SJCRH30 (cell line): ENCODE measurements around the gene KDM6A. TPM values are rescaled to one million over a fixed set of nuclear protein-coding genes. Genes with fewer than 3 reads are reported as not detected.
"Not testable (repeated sequence)": the region's sequence is repeated elsewhere in the genome, so short reads cannot be mapped to it uniquely, and the experiment has no call there.

Experiments used
- DNase-seq, 2 experiments: peaks; one replicate each; pipeline ENCODE4 v3.0.0-alpha.2; 2015 to 2020
- H3K27ac ChIP-seq: fragments of 250-450 bp; sonication (Bioruptor Pico); 2 replicates; pipeline ENCODE4 v1.5.1; 2020; ENCODE audit warnings: mild to moderate bottlenecking, moderate library complexity
- H3K27me3 ChIP-seq: fragments of 250-450 bp; sonication (Bioruptor Pico); 2 replicates; pipeline ENCODE4 v1.5.1; 2020; ENCODE audit warnings: mild to moderate bottlenecking, moderate library complexity
- H3K36me3 ChIP-seq: fragments of 250-450 bp; sonication (Bioruptor Pico); 2 replicates; pipeline ENCODE4 v1.5.1; 2020; ENCODE audit warnings: mild to moderate bottlenecking, moderate library complexity
- H3K4me1 ChIP-seq: fragments of 250-450 bp; sonication (Bioruptor Pico); 2 replicates; pipeline ENCODE4 v1.5.1; 2020; ENCODE audit warnings: mild to moderate bottlenecking, moderate library complexity
- H3K4me3 ChIP-seq: fragments of 250-450 bp; sonication (Bioruptor Pico); 2 replicates; pipeline ENCODE4 v1.5.1; 2020; ENCODE audit warnings: mild to moderate bottlenecking, moderate library complexity
- H3K9me3 ChIP-seq: fragments of 250-450 bp; sonication (Bioruptor Pico); replicated peaks from 2 replicates; pipeline ENCODE4 v1.5.1; 2020; ENCODE audit warnings: mild to moderate bottlenecking, moderate library complexity
- total RNA-seq: library from RNA; depleted of rRNA; stranded (reverse); fragments of >200 nt; shearing (Covaris generic); gene quantifications from 2 replicates; pipeline ENCODE4 v1.2.3, GENCODE V29; 2014

KDM6A gene
- total RNA-seq, 1 experiment from 2014 or later = 21.5 TPM

DNA sequence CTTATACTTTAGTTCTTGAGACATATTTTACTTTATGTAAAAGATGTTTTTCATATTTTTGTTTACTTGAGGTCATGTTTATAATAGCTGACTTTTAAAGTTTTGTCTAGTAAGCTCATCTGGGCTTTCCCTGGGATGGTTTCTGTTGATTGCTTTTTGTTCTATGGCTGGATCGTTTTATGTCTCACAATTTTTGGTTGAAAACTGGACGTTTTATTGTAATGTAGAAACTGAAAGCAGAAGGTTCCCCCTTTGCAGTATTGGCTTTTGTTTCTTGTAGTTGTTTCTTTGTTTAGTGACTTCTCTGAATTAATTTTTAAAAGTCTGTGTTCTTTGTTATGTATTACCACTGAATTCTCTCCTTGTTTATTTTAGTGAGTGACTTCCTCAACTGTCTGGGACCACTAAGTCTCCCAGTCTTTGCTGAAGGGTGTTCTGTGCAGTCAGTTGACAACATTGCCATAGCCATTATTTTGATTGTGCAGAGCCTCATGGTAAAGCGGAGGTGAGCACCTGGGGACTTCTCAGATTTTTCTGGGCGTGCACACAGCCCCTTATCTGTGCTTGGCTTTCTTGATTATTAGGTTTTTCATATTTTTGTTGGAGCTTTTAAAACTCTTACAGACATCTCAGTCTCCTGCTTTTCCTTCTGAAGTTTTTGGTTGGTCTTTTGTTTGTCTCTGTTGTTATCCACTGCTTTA, 31.0 kb downstream of the KDM6A start:
- no peaks in the 10 kb centered on the region for H3K4me1 ChIP-seq
- H3K4me3 ChIP-seq = no peak overlapping the region
- no peak overlapping the region for H3K27ac ChIP-seq
- no peaks in the 10 kb centered on the region for H3K9me3 ChIP-seq
- no peak for DNase-seq
- H3K36me3 ChIP-seq = no peaks in the 10 kb centered on the region
- no peaks in the 10 kb centered on the region for H3K27me3 ChIP-seq

DNA sequence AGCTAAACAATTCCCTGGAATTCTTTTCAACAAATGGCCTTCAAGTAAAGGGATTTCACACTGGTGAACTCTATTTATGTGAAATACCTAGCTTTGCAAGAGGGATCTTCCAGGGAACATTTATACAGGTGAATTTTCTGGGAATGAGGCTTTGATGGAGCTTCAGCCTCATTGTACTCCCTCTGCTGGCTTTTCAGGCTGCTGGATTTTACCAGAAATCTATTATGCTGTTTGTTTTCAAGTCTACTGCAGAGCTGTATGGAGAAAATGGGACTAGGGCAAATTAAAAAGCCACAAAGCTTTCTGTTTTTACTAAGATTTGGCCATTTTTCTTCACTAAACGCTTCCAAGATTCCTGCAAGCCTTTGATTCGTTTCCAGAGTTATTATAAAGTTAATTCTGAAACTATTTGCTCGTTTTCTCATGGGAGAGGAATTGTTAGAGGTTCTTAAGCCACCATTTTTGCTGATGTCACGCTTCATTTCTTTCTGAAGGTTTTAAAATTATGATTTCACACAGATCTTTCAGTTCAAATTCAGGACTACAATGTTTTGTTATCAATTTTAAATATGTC, 31.6 kb downstream of the KDM6A start:
- Histone ChIP-seq H3K36me3 (no peaks in the 10 kb centered on the region), H3K4me3 (no peak overlapping the region), H3K9me3 (no peaks in the 10 kb centered on the region), H3K4me1 (no peaks in the 10 kb centered on the region), H3K27ac (no peak overlapping the region), H3K27me3 (no peaks in the 10 kb centered on the region)
- DNase-seq = no peak

DNA sequence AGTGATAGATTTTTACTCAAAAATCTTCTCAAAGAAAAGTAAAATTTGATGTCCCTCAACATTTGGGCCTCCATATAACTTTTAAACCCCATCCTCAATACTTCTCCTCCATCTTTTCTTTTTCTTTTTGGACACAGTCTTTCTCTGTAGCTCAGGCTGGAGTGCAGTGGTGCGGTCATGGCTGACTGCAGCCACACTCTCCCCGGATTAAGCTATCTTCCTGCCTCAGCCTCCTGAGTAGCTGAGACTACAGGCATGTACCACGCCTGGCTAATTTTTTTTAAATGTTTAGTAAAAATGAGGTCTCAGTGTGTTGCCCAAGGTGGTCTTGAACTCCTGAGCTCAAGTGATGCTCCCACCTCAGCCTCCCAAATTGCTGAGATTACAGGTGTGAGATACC, 33.1 kb downstream of the KDM6A start:
- Histone ChIP-seq H3K36me3 (no peaks in the 10 kb centered on the region), H3K4me1 (no peaks in the 10 kb centered on the region), H3K9me3 (no peaks in the 10 kb centered on the region), H3K4me3 (no peak overlapping the region), H3K27ac (no peak overlapping the region), H3K27me3 (no peaks in the 10 kb centered on the region)
- no peak for DNase-seq

DNA sequence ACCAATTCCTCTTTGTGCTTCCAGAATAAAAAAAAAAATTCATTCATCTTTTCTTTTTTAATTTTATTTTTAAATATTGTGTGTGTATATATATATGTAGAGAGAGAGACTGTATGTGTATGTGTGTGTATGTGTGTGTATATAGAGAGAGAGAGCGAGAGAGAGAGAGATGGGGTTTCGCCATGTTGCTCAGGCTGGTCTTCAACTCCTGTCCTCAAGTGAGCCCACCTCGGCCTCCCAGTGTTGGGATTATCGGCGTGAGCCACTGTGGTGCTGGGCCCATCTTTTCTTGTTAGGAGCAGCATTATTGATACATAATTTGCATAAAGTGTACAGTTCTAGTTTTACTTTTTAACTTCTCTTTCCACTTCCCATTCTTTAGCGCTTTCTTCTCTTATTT, 33.6 kb downstream of the KDM6A start:
- Histone ChIP-seq H3K4me3 (no peak overlapping the region), H3K27ac (no peak overlapping the region), H3K9me3 (no peaks in the 10 kb centered on the region), H3K36me3 (no peaks in the 10 kb centered on the region), H3K27me3 (no peaks in the 10 kb centered on the region), H3K4me1 (no peaks in the 10 kb centered on the region)
- no peak for DNase-seq

DNA sequence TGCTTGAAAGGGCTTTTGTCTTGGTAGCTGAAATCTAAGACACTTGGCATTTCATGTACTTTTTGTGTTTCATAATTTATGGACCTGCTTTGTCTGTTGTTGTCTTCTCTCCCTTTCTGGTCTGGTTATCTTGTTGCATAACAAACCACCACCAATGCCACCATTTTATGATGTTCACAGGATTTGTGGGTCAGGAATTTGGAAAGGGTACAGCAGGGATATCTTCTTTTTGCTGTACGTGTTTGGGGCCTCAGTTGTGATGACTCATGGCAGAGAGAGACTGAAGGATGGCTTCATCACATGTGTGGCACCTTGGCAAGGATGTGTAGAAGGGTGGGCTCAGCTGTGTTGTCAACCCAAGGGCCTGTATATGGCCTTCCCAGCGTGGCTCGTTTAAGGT, 35.2 kb downstream of the KDM6A start:
- no peaks in the 10 kb centered on the region for H3K27me3 ChIP-seq
- H3K36me3 ChIP-seq = no peaks in the 10 kb centered on the region
- DNase-seq = no peak
- no peak overlapping the region for H3K27ac ChIP-seq
- no peak overlapping the region for H3K4me3 ChIP-seq
- H3K9me3 ChIP-seq = no peaks in the 10 kb centered on the region
- no peaks in the 10 kb centered on the region for H3K4me1 ChIP-seq

DNA sequence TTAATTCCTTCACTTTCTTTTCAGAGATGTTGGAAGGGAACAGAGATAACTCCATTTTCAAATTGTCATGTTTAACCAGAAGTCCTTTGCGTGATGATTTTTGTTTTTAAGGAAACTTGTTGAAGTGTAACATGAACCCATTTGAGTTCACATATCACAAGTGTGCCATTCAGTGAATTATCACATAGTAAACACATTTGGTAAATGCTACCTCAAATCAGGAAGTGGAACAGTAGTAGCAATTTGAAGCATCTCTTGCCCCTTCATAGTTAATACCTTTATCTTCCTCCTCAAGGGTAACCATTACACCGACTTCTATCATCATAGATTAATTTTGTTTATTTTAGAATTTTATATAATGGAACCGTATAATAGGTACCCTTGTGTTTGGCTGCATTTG, 35.8 kb downstream of the KDM6A start:
- H3K4me3 ChIP-seq = no peak overlapping the region
- H3K36me3 ChIP-seq = no peaks in the 10 kb centered on the region
- no peak for DNase-seq
- H3K27ac ChIP-seq = no peak overlapping the region
- H3K9me3 ChIP-seq = no peaks in the 10 kb centered on the region
- no peaks in the 10 kb centered on the region for H3K27me3 ChIP-seq
- no peaks in the 10 kb centered on the region for H3K4me1 ChIP-seq

DNA sequence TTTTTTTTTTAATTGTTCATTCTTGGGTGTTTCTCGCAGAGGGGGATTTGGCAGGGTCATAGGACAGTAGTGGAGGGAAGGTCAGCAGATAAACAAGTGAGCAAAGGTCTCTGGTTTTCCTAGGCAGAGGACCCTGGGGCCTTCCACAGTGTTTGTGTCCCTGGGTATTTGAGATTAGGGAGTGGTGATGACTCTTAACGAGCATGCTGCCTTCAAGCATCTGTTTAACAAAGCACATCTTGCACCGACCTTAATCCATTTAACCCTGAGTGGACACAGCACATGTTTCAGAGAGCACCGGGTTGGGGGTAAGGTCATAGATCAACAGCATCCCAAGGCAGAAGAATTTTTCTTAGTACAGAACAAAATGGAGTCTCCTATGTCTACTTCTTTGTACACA, 37.5 kb downstream of the KDM6A start:
- not testable (repeated sequence) for DNase-seq, H3K4me1 ChIP-seq

DNA sequence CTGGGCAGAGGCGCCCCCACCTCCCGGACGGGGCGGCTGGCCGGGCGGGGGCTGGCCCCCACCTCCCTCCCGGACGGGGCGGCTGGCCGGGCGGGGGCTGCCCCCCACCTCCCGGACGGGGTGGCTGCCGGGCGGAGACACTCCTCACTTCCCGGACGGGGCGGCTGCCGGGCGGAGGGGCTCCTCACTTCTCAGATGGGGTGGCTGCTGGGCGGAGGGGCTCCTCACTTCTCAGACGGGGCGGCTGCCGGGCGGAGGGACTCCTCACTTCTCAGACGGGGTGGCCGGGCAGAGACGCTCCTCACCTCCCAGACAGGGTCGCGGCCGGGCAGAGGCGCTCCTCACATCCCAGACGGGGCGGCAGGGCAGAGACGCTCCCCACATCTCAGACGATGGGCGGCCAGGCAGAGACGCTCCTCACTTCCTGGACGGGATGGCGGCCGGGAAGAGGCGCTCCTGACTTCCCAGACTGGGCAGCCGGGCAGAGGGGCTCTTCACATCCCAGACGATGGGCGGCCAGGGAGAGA, 38.1 kb downstream of the KDM6A start:
- H3K4me1 ChIP-seq, H3K27ac ChIP-seq, H3K9me3 ChIP-seq, DNase-seq, H3K4me3 ChIP-seq, H3K27me3 ChIP-seq, H3K36me3 ChIP-seq: not testable (repeated sequence)

More for the DNA sequence above, 37.5 kb downstream of the KDM6A start:
- H3K9me3 ChIP-seq, H3K36me3 ChIP-seq, H3K27ac ChIP-seq, H3K27me3 ChIP-seq, H3K4me3 ChIP-seq: not testable (repeated sequence)

DNA sequence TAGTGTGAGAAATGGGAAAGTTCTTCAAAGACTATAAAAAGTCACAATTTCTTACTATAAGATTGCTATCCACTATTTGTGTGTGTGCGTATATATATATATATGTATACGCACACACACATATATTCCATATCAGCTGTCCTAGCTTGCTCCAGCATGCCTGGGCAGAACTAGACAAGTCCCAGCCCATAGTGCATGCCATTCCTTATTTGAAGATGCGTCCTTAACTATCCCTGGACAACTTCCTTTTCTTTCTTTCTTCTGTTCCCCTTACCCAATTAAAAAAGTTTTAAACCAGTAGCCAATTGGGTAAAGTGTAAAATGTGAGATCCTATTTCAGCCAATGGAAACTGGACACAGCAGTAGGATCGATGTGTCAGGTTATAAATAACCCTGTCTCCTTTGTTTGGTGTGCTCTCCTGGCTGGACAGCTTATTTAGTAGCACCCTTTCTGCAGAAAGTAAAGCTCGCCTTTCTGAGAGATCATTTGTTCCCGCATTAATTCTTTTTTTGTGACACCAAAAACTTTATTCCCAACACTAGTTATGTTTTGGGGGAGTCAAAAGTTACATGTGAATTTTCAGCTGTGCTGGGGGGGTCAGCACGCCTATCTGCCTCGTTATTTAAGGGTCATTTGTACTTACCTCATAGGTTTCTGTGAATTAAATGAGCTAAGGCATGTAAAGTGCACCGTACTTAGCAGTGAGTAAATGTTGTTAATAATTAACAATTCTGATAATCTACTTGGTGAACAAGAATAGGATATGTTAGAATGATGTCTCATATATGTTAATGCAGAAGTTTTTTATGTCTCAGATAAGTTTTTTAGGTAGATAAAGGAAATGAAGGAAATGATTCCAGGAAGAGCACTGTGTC, 40.9 kb downstream of the KDM6A start:
- H3K9me3 ChIP-seq = no peaks in the 10 kb centered on the region
- H3K27ac ChIP-seq = no peak overlapping the region
- H3K36me3 ChIP-seq = no peaks in the 10 kb centered on the region
- no peak for DNase-seq
- no peak overlapping the region for H3K4me3 ChIP-seq
- no peaks in the 10 kb centered on the region for H3K27me3 ChIP-seq
- H3K4me1 ChIP-seq = no peaks in the 10 kb centered on the region

DNA sequence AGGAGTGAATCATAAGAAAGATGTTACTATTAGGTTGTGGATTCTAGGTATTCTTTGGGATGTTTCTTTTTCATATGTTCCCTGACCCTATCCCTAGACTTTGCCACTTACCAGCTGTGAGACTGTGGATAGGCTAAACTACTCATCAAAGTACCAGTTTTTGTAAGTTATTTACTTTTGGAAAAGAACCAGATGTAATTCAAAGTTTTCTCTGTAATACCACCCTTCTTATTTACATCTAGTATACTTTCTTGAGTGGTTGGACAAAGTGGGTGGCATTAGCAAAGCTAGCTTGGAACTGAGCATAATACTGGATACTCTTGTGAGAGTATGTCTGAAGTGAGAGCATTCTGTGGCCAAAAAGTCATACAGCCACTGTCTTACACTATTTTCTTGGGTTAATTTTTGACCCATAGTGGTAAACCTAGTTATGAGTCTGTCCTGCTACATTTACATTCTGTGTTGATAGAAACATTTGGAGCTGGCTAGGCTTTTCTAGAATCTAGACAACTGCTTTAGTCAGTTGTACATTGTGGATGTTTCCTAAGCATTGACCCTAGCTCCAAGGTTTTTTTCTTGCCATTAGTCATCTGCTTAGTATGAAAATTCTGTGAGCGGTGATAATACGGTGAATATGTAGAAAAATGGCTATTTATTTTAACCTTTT, 41.7 kb downstream of the KDM6A start:
- Histone ChIP-seq H3K9me3 (no peaks in the 10 kb centered on the region), H3K36me3 (no peaks in the 10 kb centered on the region), H3K4me1 (no peaks in the 10 kb centered on the region), H3K27me3 (no peaks in the 10 kb centered on the region), H3K4me3 (no peak overlapping the region), H3K27ac (no peak overlapping the region)
- DNase-seq = no peak

DNA sequence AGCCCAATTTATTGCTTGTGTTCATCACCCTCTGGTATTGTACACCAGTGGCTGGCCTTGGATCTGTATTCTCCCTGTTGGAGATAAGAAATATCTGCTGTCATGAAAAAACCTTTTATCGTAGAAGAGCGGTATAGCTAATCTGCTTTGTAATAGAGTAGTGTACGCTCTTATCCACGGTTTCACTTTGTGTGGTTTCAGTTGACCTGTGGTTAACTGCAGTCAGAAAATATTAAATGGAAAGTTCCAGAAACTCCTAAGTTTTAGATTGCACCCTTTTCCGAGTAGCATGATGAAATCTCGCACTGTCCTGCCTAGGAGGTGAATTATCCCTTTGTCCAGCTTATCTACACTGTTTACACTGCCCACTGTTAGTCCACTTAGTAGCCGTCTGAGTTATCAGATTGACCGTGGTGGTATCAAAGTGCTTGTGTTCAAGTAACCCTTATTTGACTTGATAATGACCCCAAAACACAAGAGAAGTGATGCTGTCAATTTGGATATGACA, 42.4 kb downstream of the KDM6A start:
- no peak overlapping the region for H3K27ac ChIP-seq
- no peaks in the 10 kb centered on the region for H3K27me3 ChIP-seq
- no peaks in the 10 kb centered on the region for H3K4me1 ChIP-seq
- DNase-seq = no peak
- H3K36me3 ChIP-seq = no peaks in the 10 kb centered on the region
- H3K9me3 ChIP-seq = no peaks in the 10 kb centered on the region
- no peak overlapping the region for H3K4me3 ChIP-seq

DNA sequence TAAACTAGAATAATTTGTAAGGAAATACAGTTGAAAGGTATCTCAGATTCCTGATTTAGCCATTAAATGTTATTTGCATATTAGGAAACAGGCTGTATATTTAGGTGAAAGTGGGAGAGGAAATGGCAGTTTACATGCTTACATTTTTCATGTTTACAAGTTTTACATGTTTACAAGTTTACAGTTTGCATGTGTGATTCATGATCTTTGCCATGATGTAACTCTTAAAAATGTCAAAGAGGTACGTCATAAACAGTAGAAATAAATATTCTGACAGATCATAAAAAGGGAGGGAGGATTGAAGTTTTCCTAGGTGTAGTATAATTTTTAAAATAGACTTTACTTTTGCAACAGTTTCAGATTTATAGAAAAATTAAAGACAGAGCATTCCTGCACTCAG, 45.7 kb downstream of the KDM6A start:
- Histone ChIP-seq H3K9me3 (no peaks in the 10 kb centered on the region), H3K4me1 (no peaks in the 10 kb centered on the region), H3K27ac (no peak overlapping the region), H3K4me3 (no peak overlapping the region), H3K36me3 (no peaks in the 10 kb centered on the region), H3K27me3 (no peaks in the 10 kb centered on the region)
- DNase-seq = no peak

DNA sequence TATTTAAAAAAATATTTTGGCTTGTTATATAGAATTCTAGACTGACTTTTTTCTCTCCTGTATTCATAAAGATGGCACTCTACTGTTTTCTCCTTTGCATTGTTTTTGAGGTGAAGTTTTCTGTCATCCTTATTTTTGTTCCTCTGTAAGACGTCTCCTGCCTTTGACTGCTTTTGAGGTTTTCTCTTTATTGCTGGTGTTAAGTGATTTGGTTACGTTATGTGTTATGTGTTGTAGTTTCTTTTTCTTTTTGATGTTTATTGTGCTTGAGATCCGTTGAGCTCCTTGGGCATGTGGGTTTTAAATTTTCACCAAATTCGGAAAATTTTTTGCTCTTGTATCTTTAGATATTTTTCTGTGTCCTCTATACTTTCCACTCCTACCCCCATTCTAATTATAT, 50.0 kb downstream of the KDM6A start:
- H3K36me3 ChIP-seq = no peaks in the 10 kb centered on the region
- no peaks in the 10 kb centered on the region for H3K9me3 ChIP-seq
- DNase-seq = no peak
- no peaks in the 10 kb centered on the region for H3K4me1 ChIP-seq
- no peaks in the 10 kb centered on the region for H3K27me3 ChIP-seq
- H3K4me3 ChIP-seq = no peak overlapping the region
- no peak overlapping the region for H3K27ac ChIP-seq

DNA sequence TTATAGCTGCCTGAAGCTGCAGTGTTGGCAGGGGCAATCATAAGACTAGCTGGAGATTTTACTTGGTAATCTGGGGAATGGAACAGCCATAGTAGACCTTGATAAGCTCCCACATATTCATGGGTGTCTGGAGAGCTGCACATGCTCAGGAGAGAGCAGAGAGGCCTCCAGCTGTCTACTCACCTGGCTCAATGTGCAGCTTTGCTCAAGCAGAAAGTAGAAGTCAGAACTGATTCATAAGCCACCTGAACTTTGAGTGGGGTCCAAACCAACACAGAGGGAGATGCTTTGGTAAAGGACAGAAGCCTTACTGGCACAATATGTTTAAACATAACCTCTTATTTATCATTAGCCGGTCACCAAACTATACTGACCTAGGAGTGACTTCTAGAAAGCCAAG, 54.4 kb downstream of the KDM6A start:
- H3K27ac ChIP-seq = no peak overlapping the region
- no peaks in the 10 kb centered on the region for H3K9me3 ChIP-seq
- H3K4me3 ChIP-seq = no peak overlapping the region
- no peaks in the 10 kb centered on the region for H3K4me1 ChIP-seq
- no peaks in the 10 kb centered on the region for H3K36me3 ChIP-seq
- H3K27me3 ChIP-seq = no peaks in the 10 kb centered on the region
- no peak for DNase-seq
